Stimulated activated CD4-positive, alpha-beta T cell treated with anti-CD3 and anti-CD28 coated beads, Interleukin-1b, Interleukin-23, amount 100 ng/mL, for 1 hour (primary cell): ENCODE measurements around the gene HES3.
"Not testable (repeated sequence)": the region's sequence is repeated elsewhere in the genome, so short reads cannot be mapped to it uniquely, and the experiment has no call there.

Source experiments
- DNase-seq, 2 donors: peaks; one replicate each; pipeline ENCODE4 v3.0.0-alpha.2; 2020; ENCODE audit warnings: low read depth in 2 of 2

Gene HES3

GRCh38 chr1:6219641-6220040 is 24.3 kb upstream of the HES3 start:
- DNase-seq = not testable (repeated sequence)

GRCh38 chr1:6220236-6220635 is 23.7 kb upstream of the HES3 start:
- DNase-seq = no peak

GRCh38 chr1:6221210-6221784 is 22.7 kb upstream of the HES3 start:
- DNase-seq = no peak

- DNase-seq = no peak
These were observed 21.3 kb upstream of the HES3 start for GRCh38 chr1:6222636-6223035.

- DNase-seq = no peak
These were observed 20.4 kb upstream of the HES3 start for GRCh38 chr1:6223617-6224016.

GRCh38 chr1:6224718-6225117 is 19.3 kb upstream of the HES3 start:
- DNase-seq = no peak

- DNase-seq = no peak
These were observed 18.3 kb upstream of the HES3 start for GRCh38 chr1:6225651-6226050.

- DNase-seq = no peak
These were observed 10.6 kb upstream of the HES3 start for GRCh38 chr1:6233376-6233775.

GRCh38 chr1:6234502-6235295 is 9.3 kb upstream of the HES3 start:
- no peak for DNase-seq

GRCh38 chr1:6235296-6235677 is 8.7 kb upstream of the HES3 start:
- no peak for DNase-seq

GRCh38 chr1:6237093-6237492 is 6.9 kb upstream of the HES3 start:
- no peak for DNase-seq

- no peak for DNase-seq
These were observed 4.7 kb upstream of the HES3 start for GRCh38 chr1:6239213-6239752.

- DNase-seq = no peak
These were observed 3.8 kb upstream of the HES3 start for GRCh38 chr1:6239950-6240768.

GRCh38 chr1:6241107-6241886 is 2.7 kb upstream of the HES3 start:
- no peak for DNase-seq

- DNase-seq = no peak
These were observed 1.9 kb upstream of the HES3 start for GRCh38 chr1:6241887-6242740.

- no peak for DNase-seq
These were observed 735 bp upstream of the HES3 start for GRCh38 chr1:6243053-6243834.

- DNase-seq = no peak
These were observed 546 bp downstream of the HES3 start for GRCh38 chr1:6244401-6245049.

- DNase-seq = peak; percentile 42 to 64
These were observed 1.3 kb downstream of the HES3 start for GRCh38 chr1:6245086-6245868.
